K562 (cell line): ENCODE measurements around the gene DAG1. TPM values are rescaled to one million over a fixed set of nuclear protein-coding genes. Genes with fewer than 3 reads are reported as not detected.

Source experiments
- BCOR ChIP-seq: fragments of 450-650 bp; IDR thresholded peaks from 2 replicates; pipeline ENCODE4 v1.6.1; 2016
- CBX8 ChIP-seq: fragments of 200-600 bp; sonication (generic); IDR thresholded peaks from 2 replicates; pipeline ENCODE4 v1.6.1; 2012; ENCODE audit warnings: borderline replicate concordance, mixed run types, low read depth, mild to moderate bottlenecking, moderate library complexity, mixed read lengths, low read length, control low read depth, inconsistent platforms; ENCODE audit not compliant: poor library complexity, severe bottlenecking; ENCODE audit errors: extremely low read depth
- CEBPG ChIP-seq, 3 experiments: fragments of 200-800 bp in 1 of 3; sonication (Bioruptor generic) in 1 of 3; sonication (generic) in 1 of 3; formaldehyde crosslinking in 1 of 3; IDR thresholded peaks in 2 of 3; conservative IDR thresholded peaks in 1 of 3; 2 replicates each; pipeline versions ENCODE4 v1.6.1 to v1.8.0; 2016 to 2022; ENCODE audit warnings: missing compliant biosample characterization in 2 of 3, missing genetic modification characterization in 2 of 3, mild to moderate bottlenecking in 1 of 3, missing genetic modification reagents in 1 of 3
- CHD2 ChIP-seq: IDR thresholded peaks from 2 replicates; pipeline ENCODE4 v1.6.1; 2011; ENCODE audit warnings: low read depth, low read length
- DPF2 ChIP-seq: fragments of 450-650 bp; IDR thresholded peaks from 2 replicates; pipeline ENCODE4 v1.6.1; 2016
- MTA1 ChIP-seq: fragments of 450-650 bp; IDR thresholded peaks from 2 replicates; pipeline ENCODE4 v1.6.1; 2017; ENCODE audit warnings: borderline replicate concordance
- NR3C1 ChIP-seq: sonication (generic); formaldehyde crosslinking; IDR thresholded peaks from 2 replicates; pipeline ENCODE4 v1.8.1; 2022; ENCODE audit warnings: missing genetic modification reagents
- PHB ChIP-seq: fragments of 250-450 bp; sonication (Bioruptor Pico); IDR thresholded peaks from 2 replicates; pipeline ENCODE4 v1.5.0; 2021
- RUNX1 ChIP-seq: sonication (generic); IDR thresholded peaks from 2 replicates; pipeline ENCODE4 v1.6.1; 2016; ENCODE audit warnings: antibody characterized with exemption, low read depth
- SUPT5H ChIP-seq: fragments of 450-650 bp; IDR thresholded peaks from 2 replicates; pipeline ENCODE4 v1.6.1; 2016
- TCF3 ChIP-seq: sonication (generic); formaldehyde crosslinking; IDR thresholded peaks from 2 replicates; pipeline ENCODE4 v1.4.0; 2020; ENCODE audit warnings: mild to moderate bottlenecking, missing genetic modification reagents
- TOE1 ChIP-seq, 2 experiments: fragments of 450-650 bp in 1 of 2; sonication (generic) in 1 of 2; formaldehyde crosslinking in 1 of 2; IDR thresholded peaks; 2 replicates each; pipeline versions ENCODE4 v1.7.1 to v1.8.0; 2016 to 2022; ENCODE audit warnings: borderline replicate concordance in 2 of 2, mild to moderate bottlenecking in 2 of 2, antibody characterized with exemption in 1 of 2, inconsistent platforms in 1 of 2, low read depth in 1 of 2, missing genetic modification reagents in 1 of 2, moderate library complexity in 1 of 2
- polyA plus RNA-seq, 8 experiments: library from polyadenylated mRNA; depleted of rRNA in 4 of 8; stranded (reverse) in 5 of 8; unstranded in 3 of 8; fragments of >200 nt; fragmentation: Nextera tagmentation in 2 of 8; fragmentation: Illumina TruSeq in 1 of 8; extraction: Ambion mirVana in 2 of 8; extraction: Trizol in 1 of 8; gene quantifications; 2 replicates each; pipeline versions ENCODE4 v1.2.1 to v1.2.3, GENCODE V29; 2011 to 2014; ENCODE audit warnings: inconsistent platforms in 1 of 8, missing spikeins in 1 of 8
- total RNA-seq, 7 experiments: library from RNA; depleted of rRNA in 6 of 7; stranded (reverse); fragments of >200 nt in 6 of 7; fragmentation: Illumina TruSeq in 2 of 7; extraction: Trizol in 2 of 7; gene quantifications; 2 replicates each; pipeline versions ENCODE4 v1.2.1 to v1.2.3, GENCODE V29; 2011 to 2021; ENCODE audit warnings: low replicate concordance in 1 of 7
- TF ChIP-seq, protein P1 (sequence below): fragments of 450-650 bp; IDR thresholded peaks from 2 replicates; pipeline ENCODE4 v1.7.0; 2016; ENCODE audit warnings: borderline replicate concordance
- TF ChIP-seq, protein P2 (sequence below), 3 experiments: fragments of 200-800 bp in 1 of 3; fragments of 250-450 bp in 1 of 3; fragments of 450-650 bp in 1 of 3; sonication (Bioruptor Pico) in 1 of 3; sonication (Bioruptor generic) in 1 of 3; formaldehyde crosslinking in 1 of 3; IDR thresholded peaks; 2 replicates each; pipeline versions ENCODE4 v1.6.1 to v1.8.0; 2016 to 2022; ENCODE audit warnings: mild to moderate bottlenecking in 2 of 3, missing genetic modification characterization in 2 of 3, missing compliant biosample characterization in 1 of 3, moderate library complexity in 1 of 3

The DAG1 gene
- total and polyA plus RNA-seq, 9 of the 15 experiments (the other 6 are each of a cell fraction or from before 2014, with no cell fraction given), result 0.29 to 19.6 (median 8.2) TPM

DNA sequence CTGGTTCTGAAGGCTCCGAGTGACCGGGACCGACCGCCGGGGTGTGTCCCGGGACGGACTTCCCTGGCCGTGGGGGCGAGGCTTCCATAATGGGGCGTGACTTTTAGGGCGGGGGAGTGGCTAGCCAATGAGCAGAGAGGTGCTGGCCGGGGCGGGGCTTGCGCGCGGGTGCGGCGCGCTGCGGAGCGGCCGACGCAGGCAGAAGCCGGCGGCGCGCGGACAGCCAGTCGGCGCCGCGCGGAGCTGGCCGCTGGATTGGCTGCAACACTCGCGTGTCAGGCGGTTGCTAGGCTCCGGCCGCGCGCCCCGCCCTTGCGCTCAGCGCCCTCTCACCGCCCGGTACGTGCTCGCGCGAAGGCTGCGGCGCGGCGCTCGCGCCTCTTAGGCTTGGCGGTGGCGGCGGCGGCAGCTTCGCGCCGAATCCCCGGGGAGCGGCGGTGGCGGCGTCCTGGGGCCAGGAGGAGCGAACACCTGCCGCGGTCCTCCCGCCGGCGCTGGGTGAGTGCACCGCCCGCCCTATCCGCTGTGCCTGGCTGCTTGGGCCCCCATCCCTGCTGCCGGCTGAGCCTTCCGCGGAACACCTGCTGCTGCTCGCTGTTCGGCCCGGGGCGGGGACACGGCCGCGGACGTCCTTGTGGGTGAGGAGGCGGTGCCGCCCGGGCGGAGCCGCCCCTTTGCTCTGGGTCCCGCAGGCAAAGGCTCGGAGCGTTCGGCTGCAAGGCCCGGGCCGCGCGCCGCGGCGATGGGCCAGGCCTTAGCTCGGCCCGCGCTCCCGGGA, at the start of gene DAG1 (continued):
- TF ChIP-seq CBX8, result no peak
- no peak; the same call in 1 of the 2 replicates for TF ChIP-seq SUPT5H
- TF ChIP-seq TOE1 (IDR thresholded peaks at IDR 0.05; ENCODE audit: borderline replicate concordance), result no peak
- no peak for TF ChIP-seq TOE1 (CRISPR knock-in tag; IDR thresholded peaks at IDR 0.05; ENCODE audit: borderline replicate concordance, low read depth)
- TF ChIP-seq, protein P1, sequence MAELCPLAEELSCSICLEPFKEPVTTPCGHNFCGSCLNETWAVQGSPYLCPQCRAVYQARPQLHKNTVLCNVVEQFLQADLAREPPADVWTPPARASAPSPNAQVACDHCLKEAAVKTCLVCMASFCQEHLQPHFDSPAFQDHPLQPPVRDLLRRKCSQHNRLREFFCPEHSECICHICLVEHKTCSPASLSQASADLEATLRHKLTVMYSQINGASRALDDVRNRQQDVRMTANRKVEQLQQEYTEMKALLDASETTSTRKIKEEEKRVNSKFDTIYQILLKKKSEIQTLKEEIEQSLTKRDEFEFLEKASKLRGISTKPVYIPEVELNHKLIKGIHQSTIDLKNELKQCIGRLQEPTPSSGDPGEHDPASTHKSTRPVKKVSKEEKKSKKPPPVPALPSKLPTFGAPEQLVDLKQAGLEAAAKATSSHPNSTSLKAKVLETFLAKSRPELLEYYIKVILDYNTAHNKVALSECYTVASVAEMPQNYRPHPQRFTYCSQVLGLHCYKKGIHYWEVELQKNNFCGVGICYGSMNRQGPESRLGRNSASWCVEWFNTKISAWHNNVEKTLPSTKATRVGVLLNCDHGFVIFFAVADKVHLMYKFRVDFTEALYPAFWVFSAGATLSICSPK, result no peak
- TF ChIP-seq RUNX1, result no peak
- TF ChIP-seq TCF3 (CRISPR knock-in tag), result no peak
- TF ChIP-seq PHB (CRISPR knock-in tag), result 0 out of 2 replicates have a peak, but pooled peaks have one; percentile 15
- TF ChIP-seq MTA1, result no peak
- no peak for TF ChIP-seq BCOR
- no peak for TF ChIP-seq DPF2
- TF ChIP-seq CHD2, result no peak
- no peak for TF ChIP-seq CEBPG (CRISPR knock-in tag; IDR thresholded peaks at IDR 0.05)
- TF ChIP-seq CEBPG (tag; conservative IDR thresholded peaks at IDR 0.05 in 1 of 2, IDR thresholded peaks at IDR 0.05 in 1 of 2), result no peak
- no peak for TF ChIP-seq NR3C1 (CRISPR knock-in tag)
- TF ChIP-seq, protein P2, sequence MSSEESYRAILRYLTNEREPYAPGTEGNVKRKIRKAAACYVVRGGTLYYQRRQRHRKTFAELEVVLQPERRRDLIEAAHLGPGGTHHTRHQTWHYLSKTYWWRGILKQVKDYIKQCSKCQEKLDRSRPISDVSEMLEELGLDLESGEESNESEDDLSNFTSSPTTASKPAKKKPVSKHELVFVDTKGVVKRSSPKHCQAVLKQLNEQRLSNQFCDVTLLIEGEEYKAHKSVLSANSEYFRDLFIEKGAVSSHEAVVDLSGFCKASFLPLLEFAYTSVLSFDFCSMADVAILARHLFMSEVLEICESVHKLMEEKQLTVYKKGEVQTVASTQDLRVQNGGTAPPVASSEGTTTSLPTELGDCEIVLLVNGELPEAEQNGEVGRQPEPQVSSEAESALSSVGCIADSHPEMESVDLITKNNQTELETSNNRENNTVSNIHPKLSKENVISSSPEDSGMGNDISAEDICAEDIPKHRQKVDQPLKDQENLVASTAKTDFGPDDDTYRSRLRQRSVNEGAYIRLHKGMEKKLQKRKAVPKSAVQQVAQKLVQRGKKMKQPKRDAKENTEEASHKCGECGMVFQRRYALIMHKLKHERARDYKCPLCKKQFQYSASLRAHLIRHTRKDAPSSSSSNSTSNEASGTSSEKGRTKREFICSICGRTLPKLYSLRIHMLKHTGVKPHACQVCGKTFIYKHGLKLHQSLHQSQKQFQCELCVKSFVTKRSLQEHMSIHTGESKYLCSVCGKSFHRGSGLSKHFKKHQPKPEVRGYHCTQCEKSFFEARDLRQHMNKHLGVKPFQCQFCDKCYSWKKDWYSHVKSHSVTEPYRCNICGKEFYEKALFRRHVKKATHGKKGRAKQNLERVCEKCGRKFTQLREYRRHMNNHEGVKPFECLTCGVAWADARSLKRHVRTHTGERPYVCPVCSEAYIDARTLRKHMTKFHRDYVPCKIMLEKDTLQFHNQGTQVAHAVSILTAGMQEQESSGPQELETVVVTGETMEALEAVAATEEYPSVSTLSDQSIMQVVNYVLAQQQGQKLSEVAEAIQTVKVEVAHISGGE (CRISPR knock-in tag; IDR thresholded peaks at IDR 0.05), result peak in 2 of 3 experiments; percentile 25 to 40; a peak in 2 of 6 replicates
